ENCODE data around the gene PRUNE2.

Gene PRUNE2

DNA sequence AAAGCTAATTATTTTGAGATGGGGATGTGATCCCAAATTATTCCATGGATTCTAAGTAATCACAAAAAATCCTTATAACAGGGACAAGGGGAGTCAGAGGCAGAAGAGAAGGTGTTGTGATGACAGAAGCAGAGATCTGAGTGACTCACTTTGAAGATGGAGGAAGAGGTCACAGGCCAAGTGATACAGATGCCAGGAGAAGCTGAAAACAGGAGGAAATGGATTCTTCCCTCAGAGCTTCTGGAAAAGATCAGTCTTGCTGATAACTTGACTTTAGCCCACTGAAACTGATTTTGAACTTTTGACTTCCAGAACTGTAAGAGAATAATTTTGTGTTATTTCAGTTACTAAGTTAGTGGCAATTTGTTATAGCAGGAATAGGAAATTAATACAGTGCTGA, 341.6 kb downstream of the PRUNE2 start:
- DNase-seq, result no peak

DNA sequence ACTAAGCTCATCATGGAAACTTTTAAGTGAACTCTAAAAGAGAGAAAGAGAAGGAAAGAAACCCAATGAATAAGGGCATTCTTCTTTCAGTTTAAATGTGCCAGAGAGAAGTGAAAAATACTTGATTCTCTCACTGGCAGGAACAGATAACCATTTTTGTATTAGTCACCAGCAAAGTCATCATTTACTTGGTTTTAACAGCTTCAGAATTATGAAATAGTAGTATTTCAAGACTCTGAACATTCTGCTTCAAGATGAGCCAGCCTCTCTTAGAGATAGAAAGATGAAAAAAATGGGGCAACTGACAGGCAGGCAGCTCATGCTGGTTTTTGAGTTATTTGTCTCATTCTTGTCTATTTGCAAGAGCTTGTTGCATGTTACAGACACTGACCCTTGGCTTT, 343.4 kb downstream of the PRUNE2 start:
- no peak for DNase-seq

DNA sequence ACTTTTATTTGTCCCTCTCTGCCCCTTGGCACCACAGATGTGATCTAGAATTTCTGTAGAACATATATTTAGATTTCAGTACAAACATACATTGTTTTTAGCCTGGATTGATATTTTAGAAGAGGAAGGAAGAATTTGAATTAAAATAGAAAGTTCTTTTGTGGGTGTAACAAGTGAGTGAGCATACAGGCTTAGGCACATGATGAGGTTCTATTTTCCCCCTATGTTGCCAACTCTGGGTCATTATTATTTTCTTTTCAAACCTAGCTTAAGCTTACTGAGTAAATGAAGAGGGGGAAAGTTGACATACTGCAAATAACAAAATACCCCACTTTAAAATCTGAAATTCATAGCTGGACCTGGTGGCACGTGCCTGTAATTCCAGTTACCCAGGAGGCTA, 344.0 kb downstream of the PRUNE2 start:
- no peak for DNase-seq
